ENCODE results near the gene MSH6. TPM values are rescaled to one million over a fixed set of nuclear protein-coding genes. Genes with fewer than 3 reads are reported as not detected.
A peak's percentile ranks its signal among the peaks of the same experiment; 100 is the strongest.

The MSH6 gene
- total RNA-seq, 1 experiment from 2014 or later: 275 TPM

DNA sequence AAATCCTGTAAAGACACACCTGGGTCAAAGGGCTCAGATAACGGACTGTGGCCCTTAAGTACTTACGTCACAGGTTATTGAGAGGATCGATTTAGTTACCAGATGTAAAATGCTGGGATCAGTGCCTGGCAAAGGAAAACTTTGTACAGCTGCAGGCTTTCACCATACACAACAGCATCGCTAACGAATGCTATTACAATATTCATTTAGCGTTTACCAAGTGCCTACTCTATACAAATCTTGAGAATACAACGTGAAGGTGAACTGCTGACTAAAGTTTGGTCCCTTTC is 619 bp upstream of the MSH6 start:
- Mint-ChIP-seq H3K4me1 (peaks cover 34% of the 10 kb centered on the region), H3K4me3 (peak overlapping the region; percentile 74), H3K27me3 (ENCODE audit: low read depth) (peaks cover 3% of the 10 kb centered on the region; the same call in 1 of the 2 replicates), H3K9me3 (no peaks in the 10 kb centered on the region), H3K27ac (no peak overlapping the region), H3K36me3 (peaks cover 11% of the 10 kb centered on the region)
- DNase-seq (ENCODE audit: low spot score): no peak
- no peak; the same call in 1 of the 2 replicates for ATAC-seq
- no peak for TF ChIP-seq CREM (CRISPR knock-in tag; IDR thresholded peaks at IDR 0.05)
- TF ChIP-seq ESRRA (CRISPR knock-in tag; IDR thresholded peaks at IDR 0.05; ENCODE audit: borderline replicate concordance): no peak
- CTCF ChIA-PET: interaction anchor here (0.6 to 1.7 kb wide), 2 partner anchors 261 to 447 kb away, joined by 3 to 5 read pairs; no protein-coding TSS in a partner anchor
- POLR2A ChIA-PET: no interaction called here

DNA sequence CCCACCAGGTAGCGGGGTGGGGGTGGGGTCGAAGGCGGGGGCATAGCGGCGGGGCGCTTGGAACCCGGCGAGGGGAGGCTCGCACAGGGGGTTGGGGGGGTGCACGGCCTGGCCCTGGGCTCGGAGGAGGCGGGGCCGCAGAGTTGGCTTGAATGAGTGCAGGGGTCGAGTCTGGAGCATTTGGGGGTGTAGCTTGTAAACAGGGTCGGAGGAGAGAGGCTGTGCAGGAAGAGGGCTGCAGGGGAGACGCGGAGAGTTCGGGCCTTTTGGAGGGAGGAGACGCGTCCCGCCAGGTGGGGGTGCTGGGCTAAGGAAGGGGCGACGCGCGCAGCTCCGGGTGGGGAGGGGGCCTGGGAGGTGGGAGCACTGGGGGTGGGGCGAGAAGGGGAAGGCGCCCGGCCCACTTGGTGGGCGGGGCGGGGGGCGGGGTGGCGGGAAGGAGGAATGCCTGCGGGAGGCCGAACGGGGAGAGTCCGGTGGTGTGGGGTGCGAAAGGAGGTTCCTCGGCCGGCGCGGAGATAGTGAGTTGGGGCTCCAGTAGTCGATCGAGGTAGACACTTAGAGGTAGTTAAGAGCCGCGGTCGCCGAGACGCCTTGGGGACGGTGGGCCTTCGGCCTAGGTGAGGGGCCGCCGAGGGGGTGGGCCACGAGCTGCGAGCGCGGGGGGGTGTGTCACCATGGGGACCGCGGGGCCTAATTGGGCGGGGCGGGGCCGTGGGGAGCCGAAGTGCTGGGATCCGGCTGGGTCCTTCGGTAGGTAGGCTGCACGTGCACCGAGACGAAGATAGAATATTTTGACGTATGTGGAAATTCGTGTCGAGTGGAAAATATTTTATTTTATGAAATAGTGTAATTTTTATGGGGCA is 774 bp downstream of the MSH6 start:
- Mint-ChIP-seq H3K36me3 (peaks cover 11% of the 10 kb centered on the region), H3K9me3 (no peaks in the 10 kb centered on the region), H3K4me3 (peak overlapping the region; percentile 84), H3K4me1 (peaks cover 28% of the 10 kb centered on the region), H3K27ac (peak overlapping the region; percentile 84), H3K27me3 (ENCODE audit: low read depth) (peaks cover 3% of the 10 kb centered on the region; the same call in 1 of the 2 replicates)
- ATAC-seq: peak; percentile 65
- ChIA-PET CTCF (interaction anchor here (0.6 to 2.3 kb wide), 13 partner anchors 11 to 451 kb away, joined by 3 to 16 read pairs (median 4); partner anchors contain the start of gene MSH2), POLR2A (interaction anchor here (0.7 to 1.5 kb wide), 4 partner anchors 16 to 299 kb away, joined by 3 to 5 read pairs (median 3); no protein-coding TSS in a partner anchor)
- peak; percentile 84 for DNase-seq (ENCODE audit: low spot score)
- TF ChIP-seq, protein P1, sequence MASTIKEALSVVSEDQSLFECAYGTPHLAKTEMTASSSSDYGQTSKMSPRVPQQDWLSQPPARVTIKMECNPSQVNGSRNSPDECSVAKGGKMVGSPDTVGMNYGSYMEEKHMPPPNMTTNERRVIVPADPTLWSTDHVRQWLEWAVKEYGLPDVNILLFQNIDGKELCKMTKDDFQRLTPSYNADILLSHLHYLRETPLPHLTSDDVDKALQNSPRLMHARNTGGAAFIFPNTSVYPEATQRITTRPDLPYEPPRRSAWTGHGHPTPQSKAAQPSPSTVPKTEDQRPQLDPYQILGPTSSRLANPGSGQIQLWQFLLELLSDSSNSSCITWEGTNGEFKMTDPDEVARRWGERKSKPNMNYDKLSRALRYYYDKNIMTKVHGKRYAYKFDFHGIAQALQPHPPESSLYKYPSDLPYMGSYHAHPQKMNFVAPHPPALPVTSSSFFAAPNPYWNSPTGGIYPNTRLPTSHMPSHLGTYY (CRISPR knock-in tag; IDR thresholded peaks at IDR 0.05): no peak
- TF ChIP-seq ZNF138 (CRISPR knock-in tag; conservative IDR thresholded peaks at IDR 0.05): no peak
- TF ChIP-seq, protein P2, sequence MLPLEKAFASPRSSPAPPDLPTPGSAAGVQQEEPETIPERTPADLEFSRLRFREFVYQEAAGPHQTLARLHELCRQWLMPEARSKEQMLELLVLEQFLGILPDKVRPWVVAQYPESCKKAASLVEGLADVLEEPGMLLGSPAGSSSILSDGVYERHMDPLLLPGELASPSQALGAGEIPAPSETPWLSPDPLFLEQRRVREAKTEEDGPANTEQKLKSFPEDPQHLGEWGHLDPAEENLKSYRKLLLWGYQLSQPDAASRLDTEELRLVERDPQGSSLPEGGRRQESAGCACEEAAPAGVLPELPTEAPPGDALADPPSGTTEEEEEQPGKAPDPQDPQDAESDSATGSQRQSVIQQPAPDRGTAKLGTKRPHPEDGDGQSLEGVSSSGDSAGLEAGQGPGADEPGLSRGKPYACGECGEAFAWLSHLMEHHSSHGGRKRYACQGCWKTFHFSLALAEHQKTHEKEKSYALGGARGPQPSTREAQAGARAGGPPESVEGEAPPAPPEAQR (CRISPR knock-in tag; IDR thresholded peaks at IDR 0.05): no peak
- TF ChIP-seq TEAD1 (CRISPR knock-in tag; IDR thresholded peaks at IDR 0.05): no peak
- no peak for TF ChIP-seq ZMAT4 (CRISPR knock-in tag; IDR thresholded peaks at IDR 0.05)
- TF ChIP-seq JUN (CRISPR knock-in tag; IDR thresholded peaks at IDR 0.05): no peak
- no peak for TF ChIP-seq ZNF317 (CRISPR knock-in tag; IDR thresholded peaks at IDR 0.05; ENCODE audit: borderline replicate concordance, low read depth)
- TF ChIP-seq IRF2 (CRISPR knock-in tag; IDR thresholded peaks at IDR 0.05; ENCODE audit: borderline replicate concordance, low read depth): no peak
- no peak for TF ChIP-seq PRRX2 (CRISPR knock-in tag; IDR thresholded peaks at IDR 0.05)

DNA sequence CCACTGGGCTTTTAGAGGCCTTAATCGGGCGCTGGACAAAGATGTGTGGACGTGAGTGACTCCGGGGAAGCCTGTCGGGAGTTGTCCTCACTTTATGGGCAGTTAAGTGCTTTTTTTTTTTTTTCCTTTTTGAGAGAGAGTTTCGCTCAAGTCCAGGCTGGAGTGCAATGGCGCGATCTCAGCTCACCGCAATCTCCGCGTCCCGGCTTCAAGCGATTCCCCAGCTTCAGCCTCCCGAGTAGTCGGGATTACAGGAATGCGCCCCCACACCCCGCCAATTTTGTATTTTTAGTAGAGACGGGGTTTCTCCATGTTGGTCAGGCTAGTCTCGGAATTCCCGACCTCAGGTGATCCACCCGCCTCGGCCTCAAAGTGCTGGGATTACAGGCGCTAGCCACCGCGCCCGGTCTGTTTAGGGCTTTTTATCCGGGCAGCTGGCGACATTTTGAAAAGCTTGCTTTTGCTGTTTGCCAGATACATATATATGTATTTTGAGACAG is 1.5 kb downstream of the MSH6 start:
- Mint-ChIP-seq H3K4me3 (peak overlapping the region; percentile 84), H3K4me1 (peaks cover 22% of the 10 kb centered on the region), H3K27ac (peak overlapping the region; percentile 84), H3K36me3 (peaks cover 11% of the 10 kb centered on the region), H3K9me3 (no peaks in the 10 kb centered on the region), H3K27me3 (ENCODE audit: low read depth) (peaks cover 3% of the 10 kb centered on the region; the same call in 1 of the 2 replicates)
- POLR2A ChIA-PET: no interaction called here
- CTCF ChIA-PET: interaction anchor here (1.0 to 2.3 kb wide), 4 partner anchors 16 to 382 kb away, joined by 3 to 16 read pairs (median 4); partner anchors contain the start of gene MSH2
- ATAC-seq: no peak
- DNase-seq (ENCODE audit: low spot score): peak; percentile 27
- TF ChIP-seq, protein P3, sequence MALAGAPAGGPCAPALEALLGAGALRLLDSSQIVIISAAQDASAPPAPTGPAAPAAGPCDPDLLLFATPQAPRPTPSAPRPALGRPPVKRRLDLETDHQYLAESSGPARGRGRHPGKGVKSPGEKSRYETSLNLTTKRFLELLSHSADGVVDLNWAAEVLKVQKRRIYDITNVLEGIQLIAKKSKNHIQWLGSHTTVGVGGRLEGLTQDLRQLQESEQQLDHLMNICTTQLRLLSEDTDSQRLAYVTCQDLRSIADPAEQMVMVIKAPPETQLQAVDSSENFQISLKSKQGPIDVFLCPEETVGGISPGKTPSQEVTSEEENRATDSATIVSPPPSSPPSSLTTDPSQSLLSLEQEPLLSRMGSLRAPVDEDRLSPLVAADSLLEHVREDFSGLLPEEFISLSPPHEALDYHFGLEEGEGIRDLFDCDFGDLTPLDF (CRISPR knock-in tag; IDR thresholded peaks at IDR 0.05): no peak
- TF ChIP-seq, protein P4, sequence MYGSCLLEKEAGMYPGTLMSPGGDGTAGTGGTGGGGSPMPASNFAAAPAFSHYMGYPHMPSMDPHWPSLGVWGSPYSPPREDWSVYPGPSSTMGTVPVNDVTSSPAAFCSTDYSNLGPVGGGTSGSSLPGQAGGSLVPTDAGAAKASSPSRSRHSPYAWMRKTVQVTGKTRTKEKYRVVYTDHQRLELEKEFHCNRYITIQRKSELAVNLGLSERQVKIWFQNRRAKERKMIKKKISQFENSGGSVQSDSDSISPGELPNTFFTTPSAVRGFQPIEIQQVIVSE (CRISPR knock-in tag; IDR thresholded peaks at IDR 0.05; ENCODE audit: borderline replicate concordance): no peak
- TF ChIP-seq SMAD4 (CRISPR knock-in tag; IDR thresholded peaks at IDR 0.05) (no peak), TEAD1 (CRISPR knock-in tag; IDR thresholded peaks at IDR 0.05) (no peak), GTF2I (CRISPR knock-in tag; conservative IDR thresholded peaks at IDR 0.05) (no peak), GRHL2 (CRISPR knock-in tag; IDR thresholded peaks at IDR 0.05; ENCODE audit: insufficient replicate concordance, severe bottlenecking) (no peak), SOX15 (CRISPR knock-in tag; IDR thresholded peaks at IDR 0.05) (no peak)
- TF ChIP-seq, protein P5, sequence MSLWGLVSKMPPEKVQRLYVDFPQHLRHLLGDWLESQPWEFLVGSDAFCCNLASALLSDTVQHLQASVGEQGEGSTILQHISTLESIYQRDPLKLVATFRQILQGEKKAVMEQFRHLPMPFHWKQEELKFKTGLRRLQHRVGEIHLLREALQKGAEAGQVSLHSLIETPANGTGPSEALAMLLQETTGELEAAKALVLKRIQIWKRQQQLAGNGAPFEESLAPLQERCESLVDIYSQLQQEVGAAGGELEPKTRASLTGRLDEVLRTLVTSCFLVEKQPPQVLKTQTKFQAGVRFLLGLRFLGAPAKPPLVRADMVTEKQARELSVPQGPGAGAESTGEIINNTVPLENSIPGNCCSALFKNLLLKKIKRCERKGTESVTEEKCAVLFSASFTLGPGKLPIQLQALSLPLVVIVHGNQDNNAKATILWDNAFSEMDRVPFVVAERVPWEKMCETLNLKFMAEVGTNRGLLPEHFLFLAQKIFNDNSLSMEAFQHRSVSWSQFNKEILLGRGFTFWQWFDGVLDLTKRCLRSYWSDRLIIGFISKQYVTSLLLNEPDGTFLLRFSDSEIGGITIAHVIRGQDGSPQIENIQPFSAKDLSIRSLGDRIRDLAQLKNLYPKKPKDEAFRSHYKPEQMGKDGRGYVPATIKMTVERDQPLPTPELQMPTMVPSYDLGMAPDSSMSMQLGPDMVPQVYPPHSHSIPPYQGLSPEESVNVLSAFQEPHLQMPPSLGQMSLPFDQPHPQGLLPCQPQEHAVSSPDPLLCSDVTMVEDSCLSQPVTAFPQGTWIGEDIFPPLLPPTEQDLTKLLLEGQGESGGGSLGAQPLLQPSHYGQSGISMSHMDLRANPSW (CRISPR knock-in tag; conservative IDR thresholded peaks at IDR 0.05; ENCODE audit: low read depth): no peak
